ENCODE results near the gene SART3.

DNA sequence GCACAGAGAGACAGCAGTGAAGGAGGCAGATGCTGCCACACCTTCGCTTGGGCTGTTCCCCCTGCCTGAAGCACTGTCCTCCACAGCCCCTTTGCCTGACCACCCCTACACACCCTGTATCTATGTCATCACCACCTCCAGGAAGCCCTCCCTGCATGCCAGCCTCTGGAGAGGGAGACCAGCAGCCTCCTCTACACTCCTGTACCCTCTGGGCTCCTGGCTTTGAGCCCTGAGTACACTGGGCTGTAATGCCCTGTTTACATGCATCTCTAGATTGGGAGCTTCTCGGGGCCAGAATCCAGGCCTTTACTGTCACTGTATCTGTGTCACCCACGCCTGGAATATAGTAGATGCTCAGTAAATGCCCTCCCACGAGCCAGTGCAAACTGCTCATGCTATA lies 42.8 kb upstream of the SART3 start:
- TF ChIP-seq, protein P1, sequence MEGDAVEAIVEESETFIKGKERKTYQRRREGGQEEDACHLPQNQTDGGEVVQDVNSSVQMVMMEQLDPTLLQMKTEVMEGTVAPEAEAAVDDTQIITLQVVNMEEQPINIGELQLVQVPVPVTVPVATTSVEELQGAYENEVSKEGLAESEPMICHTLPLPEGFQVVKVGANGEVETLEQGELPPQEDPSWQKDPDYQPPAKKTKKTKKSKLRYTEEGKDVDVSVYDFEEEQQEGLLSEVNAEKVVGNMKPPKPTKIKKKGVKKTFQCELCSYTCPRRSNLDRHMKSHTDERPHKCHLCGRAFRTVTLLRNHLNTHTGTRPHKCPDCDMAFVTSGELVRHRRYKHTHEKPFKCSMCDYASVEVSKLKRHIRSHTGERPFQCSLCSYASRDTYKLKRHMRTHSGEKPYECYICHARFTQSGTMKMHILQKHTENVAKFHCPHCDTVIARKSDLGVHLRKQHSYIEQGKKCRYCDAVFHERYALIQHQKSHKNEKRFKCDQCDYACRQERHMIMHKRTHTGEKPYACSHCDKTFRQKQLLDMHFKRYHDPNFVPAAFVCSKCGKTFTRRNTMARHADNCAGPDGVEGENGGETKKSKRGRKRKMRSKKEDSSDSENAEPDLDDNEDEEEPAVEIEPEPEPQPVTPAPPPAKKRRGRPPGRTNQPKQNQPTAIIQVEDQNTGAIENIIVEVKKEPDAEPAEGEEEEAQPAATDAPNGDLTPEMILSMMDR (IDR thresholded peaks at IDR 0.05), result no peak
- no peak for TF ChIP-seq POLR2A (IDR thresholded peaks at IDR 0.05)

Data from esophagus squamous epithelium (tissue), 4 donors.